DOHH2 (cell line): Measurements from ENCODE around the gene NINJ1.

Experiments
- EZH2phosphoT487 ChIP-seq: fragments of 200-600 bp; sonication (generic); IDR thresholded peaks from 2 replicates; pipeline ENCODE4 v1.6.1; 2017; ENCODE audit warnings: borderline replicate concordance, mild to moderate bottlenecking, antibody characterized with exemption, low read length, moderate library complexity, mixed read lengths
- TF ChIP-seq, protein P1 (sequence below): fragments of 200-600 bp; sonication (generic); IDR thresholded peaks from one replicate; pipeline ENCODE4 v1.5.1; 2014; ENCODE audit warnings: antibody characterized with exemption, mild to moderate bottlenecking, low read depth, low read length; ENCODE audit not compliant: poor library complexity, severe bottlenecking

DNA sequence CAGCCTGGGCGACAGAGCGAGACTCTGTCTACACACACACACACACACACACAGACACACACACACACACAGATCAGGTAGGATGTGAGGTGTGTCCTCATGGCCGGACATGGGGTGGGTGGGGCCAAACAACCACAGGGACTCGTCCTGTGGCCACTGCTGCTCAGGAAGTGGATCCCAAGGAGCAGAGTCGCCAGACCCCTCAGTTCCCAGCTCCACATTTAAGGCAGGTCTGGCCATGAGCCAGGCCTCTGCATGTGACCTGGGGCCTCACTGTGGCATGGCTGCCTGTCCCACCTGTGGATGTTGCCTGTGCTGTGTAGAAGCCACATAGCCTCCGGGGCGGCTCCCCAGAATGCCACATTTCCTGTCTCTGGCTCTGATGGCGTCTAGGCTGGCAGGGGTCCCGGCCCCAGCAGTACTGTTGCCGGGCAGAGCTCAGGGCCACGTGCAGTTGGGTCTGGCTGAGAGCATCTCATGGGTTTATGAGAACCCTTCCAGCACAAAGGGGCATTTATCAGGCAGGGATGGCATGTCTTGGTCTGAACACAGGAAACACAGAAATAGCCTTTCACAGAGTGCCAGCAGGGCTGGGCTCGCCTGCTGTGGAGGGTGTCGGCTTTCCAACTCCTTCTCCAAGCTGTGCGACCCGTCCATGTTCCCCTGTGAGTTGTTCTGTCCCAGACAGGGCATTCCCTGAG, 9.9 kb upstream of the NINJ1 start:
- TF ChIP-seq, protein P1, sequence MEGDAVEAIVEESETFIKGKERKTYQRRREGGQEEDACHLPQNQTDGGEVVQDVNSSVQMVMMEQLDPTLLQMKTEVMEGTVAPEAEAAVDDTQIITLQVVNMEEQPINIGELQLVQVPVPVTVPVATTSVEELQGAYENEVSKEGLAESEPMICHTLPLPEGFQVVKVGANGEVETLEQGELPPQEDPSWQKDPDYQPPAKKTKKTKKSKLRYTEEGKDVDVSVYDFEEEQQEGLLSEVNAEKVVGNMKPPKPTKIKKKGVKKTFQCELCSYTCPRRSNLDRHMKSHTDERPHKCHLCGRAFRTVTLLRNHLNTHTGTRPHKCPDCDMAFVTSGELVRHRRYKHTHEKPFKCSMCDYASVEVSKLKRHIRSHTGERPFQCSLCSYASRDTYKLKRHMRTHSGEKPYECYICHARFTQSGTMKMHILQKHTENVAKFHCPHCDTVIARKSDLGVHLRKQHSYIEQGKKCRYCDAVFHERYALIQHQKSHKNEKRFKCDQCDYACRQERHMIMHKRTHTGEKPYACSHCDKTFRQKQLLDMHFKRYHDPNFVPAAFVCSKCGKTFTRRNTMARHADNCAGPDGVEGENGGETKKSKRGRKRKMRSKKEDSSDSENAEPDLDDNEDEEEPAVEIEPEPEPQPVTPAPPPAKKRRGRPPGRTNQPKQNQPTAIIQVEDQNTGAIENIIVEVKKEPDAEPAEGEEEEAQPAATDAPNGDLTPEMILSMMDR = no peak
- no peak for TF ChIP-seq EZH2phosphoT487
